ENCODE measurements around the gene C8G. TPM values are rescaled to one million over a fixed set of nuclear protein-coding genes. Genes with fewer than 3 reads are reported as not detected.

Gene C8G
- total RNA-seq, 1 experiment from 2014 or later, result 0.77 TPM

GRCh38 chr9:136958473-136958872 is 13.4 kb downstream of the C8G start:
- no peak overlapping the region for H3K27ac ChIP-seq (ENCODE audit: low read length)
- BruUV-seq (replicated peaks), result no TSS peak
- H3K4me3 ChIP-seq (ENCODE audit: low read length), result no peak overlapping the region
- H3K4me1 ChIP-seq (ENCODE audit: insufficient read depth, low read length), result no peaks in the 10 kb centered on the region
- no peaks in the 10 kb centered on the region for H3F3A ChIP-seq (ENCODE audit: low read length, unreplicated experiment)
- H3K4me2 ChIP-seq (ENCODE audit: low read length), result no peak overlapping the region
- no peak overlapping the region for H2AFZ ChIP-seq (ENCODE audit: low read length)
- H3K9me3 ChIP-seq (ENCODE audit: low read length), result no peaks in the 10 kb centered on the region
- no peaks in the 10 kb centered on the region for H3K9me2 ChIP-seq (replicated peaks; ENCODE audit: low read length)
- CTCF ChIA-PET, result no interaction called here
- no peaks in the 10 kb centered on the region for H3K36me3 ChIP-seq (ENCODE audit: low read depth, low read length)
- no peaks in the 10 kb centered on the region for H3K27me3 ChIP-seq (ENCODE audit: low read length)
- H3K79me2 ChIP-seq (ENCODE audit: low read length), result no peaks in the 10 kb centered on the region
- TF ChIP-seq CTCF (conservative IDR thresholded peaks at IDR 0.05; ENCODE audit: low read depth, low read length) (no peak), EZH2phosphoT487 (IDR thresholded peaks at IDR 0.05; ENCODE audit: borderline replicate concordance, low read length) (no peak), EZH2 (IDR thresholded peaks at IDR 0.05; ENCODE audit: low read length, unreplicated experiment) (no peak)
- no peaks in the 10 kb centered on the region for H4K20me1 ChIP-seq (ENCODE audit: low read length)
- POLR2A ChIA-PET (ENCODE audit: unreplicated experiment), result no interaction called here
- intact Hi-C loops (cut with micrococcal nuclease), result no loop called here
- H3K9ac ChIP-seq (ENCODE audit: low read length), result no peak overlapping the region
- DNase-seq (no peak), ATAC-seq (no peak)

- H3K4me1 ChIP-seq (ENCODE audit: insufficient read depth, low read length), result peaks cover 2% of the 10 kb centered on the region
- TF ChIP-seq EZH2phosphoT487 (IDR thresholded peaks at IDR 0.05; ENCODE audit: borderline replicate concordance, low read length) (no peak), EZH2 (IDR thresholded peaks at IDR 0.05; ENCODE audit: low read length, unreplicated experiment) (no peak), CTCF (conservative IDR thresholded peaks at IDR 0.05; ENCODE audit: low read depth, low read length) (no peak)
- no peaks in the 10 kb centered on the region for H3K9me2 ChIP-seq (replicated peaks; ENCODE audit: low read length)
- intact Hi-C loops (cut with micrococcal nuclease), result no loop called here
- ATAC-seq (no peak), DNase-seq (no peak)
- no peak overlapping the region for H2AFZ ChIP-seq (ENCODE audit: low read length)
- BruUV-seq (replicated peaks), result no TSS peak
- H3K9ac ChIP-seq (ENCODE audit: low read length), result no peak overlapping the region
- no peak overlapping the region for H3K4me3 ChIP-seq (ENCODE audit: low read length)
- POLR2A ChIA-PET (ENCODE audit: unreplicated experiment), result no interaction called here
- no peaks in the 10 kb centered on the region for H3K27me3 ChIP-seq (ENCODE audit: low read length)
- no peaks in the 10 kb centered on the region for H3K79me2 ChIP-seq (ENCODE audit: low read length)
- no peak overlapping the region for H3K4me2 ChIP-seq (ENCODE audit: low read length)
- H3K36me3 ChIP-seq (ENCODE audit: low read depth, low read length), result no peaks in the 10 kb centered on the region
- no peak overlapping the region for H3K27ac ChIP-seq (ENCODE audit: low read length)
- CTCF ChIA-PET, result no interaction called here
- H3K9me3 ChIP-seq (ENCODE audit: low read length), result no peaks in the 10 kb centered on the region
- no peaks in the 10 kb centered on the region for H3F3A ChIP-seq (ENCODE audit: low read length, unreplicated experiment)
- H4K20me1 ChIP-seq (ENCODE audit: low read length), result no peaks in the 10 kb centered on the region
Measured at GRCh38 chr9:136958898-136959850, 14.1 kb downstream of the C8G start.

All from PC-3 (cell line).